SIG-M5 (cell line): Measurements from ENCODE around the gene EHBP1L1.

Experiments
- DNase-seq: peaks from one replicate; lab custom pipeline; 2025; lab: John Stamatoyannopoulos, UW

Gene EHBP1L1

DNA sequence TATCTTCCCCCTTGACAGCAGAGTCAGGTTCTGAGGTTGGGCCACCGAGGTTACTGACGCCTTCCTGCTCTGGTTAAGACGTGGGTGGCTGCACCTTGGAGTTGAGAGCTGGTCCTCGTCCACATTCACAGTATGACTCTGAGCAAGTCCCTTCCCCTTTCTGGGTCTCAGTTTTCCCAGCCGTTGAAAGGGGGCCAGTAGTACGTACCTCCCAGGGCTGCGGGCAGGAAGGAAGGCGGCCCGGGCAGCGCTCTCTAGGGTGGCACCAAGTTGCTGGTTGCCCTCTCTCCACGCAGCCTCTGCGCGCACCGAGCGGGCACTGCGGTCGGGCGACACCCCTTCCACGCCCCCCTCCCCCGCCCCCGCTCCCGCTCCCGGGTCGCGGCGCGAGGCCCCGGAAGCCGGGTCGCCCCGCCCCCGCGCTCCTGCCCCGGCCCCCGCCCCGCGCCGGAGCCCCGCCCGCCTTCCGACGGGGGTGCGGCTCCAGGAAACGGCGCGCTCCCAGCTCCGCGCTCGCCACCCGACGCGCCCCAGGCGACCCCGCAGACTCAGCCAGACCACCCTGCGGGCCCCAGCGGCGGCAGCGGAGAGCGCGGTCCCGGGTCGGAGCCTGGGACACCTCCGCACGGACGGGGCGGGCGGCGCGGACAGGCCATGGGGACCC lies at the start of gene EHBP1L1:
Gene EHBP1L1 (plus strand): TSS at position 486 of the 664 bp plus-strand sequence. CDS start 250 bp downstream, outside the sequence.
- DNase-seq: peak; percentile 22

DNA sequence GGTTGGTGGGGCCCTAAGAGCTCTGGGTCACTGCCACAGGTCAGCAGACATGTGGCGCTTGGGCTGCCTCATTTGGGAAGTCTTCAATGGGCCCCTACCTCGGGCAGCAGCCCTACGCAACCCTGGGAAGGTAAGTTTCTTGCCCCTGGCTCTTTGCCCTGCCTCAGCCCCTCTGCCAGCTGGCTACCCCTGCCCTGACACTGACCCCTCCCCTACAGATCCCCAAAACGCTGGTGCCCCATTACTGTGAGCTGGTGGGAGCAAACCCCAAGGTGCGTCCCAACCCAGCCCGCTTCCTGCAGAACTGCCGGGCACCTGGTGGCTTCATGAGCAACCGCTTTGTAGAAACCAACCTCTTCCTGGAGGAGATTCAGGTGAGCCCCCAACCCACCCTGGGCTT lies 49.1 kb upstream of the EHBP1L1 start:
- no peak for DNase-seq

DNA sequence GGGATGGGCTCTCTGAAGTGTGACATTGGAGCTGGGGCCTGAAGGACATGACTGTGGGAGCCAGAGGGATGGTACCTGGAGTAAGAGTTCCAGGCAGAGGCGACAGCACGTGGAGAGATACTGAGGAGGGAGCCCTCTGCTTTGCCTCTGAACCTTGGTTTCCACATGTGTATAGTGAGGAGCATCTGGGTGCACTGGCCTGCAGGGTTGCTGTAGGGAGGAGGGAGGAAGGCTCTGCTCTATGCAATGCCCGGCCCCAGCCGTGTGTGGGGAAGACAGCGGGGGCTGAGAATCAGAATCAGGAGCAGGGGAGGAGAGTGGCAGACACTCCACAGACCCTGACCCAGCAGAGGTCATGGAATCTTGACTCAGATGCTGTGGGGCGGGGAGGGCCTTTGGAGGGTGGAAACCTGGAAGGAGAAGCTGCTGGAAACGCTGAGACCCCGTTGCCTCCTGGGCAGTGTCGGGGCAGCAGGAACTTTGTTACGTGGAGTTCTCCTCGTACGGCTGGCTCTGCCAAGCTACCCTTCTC lies 47.0 kb upstream of the EHBP1L1 start:
- no peak for DNase-seq

DNA sequence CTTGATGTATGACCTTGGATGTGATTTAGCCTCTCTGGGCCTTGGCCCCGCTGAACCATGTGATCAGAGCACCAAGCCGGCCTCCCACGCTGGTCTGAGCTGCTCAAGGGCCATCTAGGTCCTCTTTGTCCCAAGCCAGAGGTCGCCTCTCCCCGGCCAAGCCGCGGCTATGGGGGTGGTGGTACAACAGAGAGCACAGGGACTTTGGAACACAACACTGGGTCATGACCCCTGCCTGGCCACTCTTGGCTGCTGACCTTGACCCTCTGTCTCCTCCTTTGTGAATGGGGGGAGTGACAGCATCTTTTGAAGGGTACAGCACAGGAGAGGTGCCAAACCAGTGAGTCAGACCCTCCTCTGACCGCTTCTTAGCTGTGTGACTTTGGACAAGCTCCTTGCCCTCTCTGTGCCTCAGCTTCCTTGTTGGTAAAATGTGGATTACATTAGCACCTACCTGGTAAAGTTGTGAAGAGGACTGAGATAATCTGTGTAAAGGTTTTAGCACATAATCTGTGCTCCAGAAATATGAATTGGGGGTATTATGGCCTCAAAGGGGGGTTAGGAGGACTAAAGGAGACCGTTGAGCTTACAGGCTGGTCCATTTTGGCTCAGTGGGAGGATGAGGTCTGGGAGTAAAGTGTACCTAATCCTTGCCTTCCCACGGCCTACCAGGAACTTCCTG lies 46.2 kb upstream of the EHBP1L1 start:
- no peak for DNase-seq

DNA sequence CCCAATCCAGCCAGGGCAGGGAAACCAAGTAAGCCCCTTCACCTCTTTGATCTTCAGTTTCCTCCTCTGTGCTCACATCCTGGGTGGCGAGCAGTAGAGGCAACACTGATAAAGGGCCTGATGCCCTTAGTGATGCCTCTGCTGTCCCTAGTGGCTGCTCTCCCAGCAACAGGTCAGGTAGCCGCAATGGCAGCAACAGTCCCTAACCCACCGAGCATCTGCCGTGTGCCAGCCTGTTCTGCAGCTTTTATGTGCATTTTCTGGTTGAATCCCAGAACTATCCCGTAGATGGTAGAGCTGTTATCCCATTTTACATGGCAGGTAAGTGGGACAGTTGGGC lies 45.7 kb upstream of the EHBP1L1 start:
- DNase-seq: no peak

DNA sequence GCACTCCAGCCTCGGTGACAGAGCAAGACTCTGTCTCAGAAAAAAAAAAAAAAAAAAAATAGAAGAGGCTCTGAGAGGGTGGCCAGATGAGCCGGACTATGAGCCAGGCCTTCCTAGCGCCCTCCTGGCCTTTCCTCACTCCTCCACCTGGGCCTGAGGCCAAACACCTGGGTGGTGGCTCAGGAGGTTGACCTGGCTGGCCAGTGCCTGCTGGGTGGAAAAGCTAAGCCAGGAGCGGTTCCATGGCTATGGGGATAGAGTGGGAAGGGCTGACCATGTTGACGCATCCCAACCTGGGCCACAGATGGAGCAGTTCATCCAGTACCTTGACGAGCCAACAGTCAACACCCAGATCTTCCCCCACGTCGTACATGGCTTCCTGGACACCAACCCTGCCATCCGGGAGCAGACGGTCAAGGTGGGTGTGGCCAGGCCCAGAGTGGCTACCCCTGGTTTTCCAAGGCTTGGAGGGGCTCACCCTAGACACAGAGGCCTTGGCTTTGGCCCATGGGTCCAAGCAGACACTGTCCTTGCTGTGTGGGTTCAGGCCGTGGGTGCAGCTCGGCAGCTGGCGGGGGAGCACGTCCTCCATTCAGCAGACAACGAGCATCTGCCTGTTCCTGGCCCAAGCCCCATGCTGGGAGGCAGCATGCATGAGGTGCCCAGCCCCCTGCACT lies 43.3 kb upstream of the EHBP1L1 start:
- no peak for DNase-seq

DNA sequence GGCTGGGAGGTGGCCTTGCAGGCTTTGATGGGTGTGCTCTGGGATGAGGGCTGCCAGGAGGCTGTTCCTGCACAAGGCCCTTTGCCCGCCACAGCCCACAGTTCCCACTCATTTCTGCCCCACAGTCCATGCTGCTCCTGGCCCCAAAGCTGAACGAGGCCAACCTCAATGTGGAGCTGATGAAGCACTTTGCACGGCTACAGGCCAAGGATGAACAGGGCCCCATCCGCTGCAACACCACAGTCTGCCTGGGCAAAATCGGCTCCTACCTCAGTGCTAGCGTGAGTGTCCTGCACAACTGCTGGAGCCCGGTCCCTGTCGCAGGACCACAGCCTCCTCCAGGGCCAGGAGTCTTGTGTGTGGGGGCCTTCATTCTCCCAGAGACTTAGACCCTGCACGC lies 40.8 kb upstream of the EHBP1L1 start:
- no peak for DNase-seq

DNA sequence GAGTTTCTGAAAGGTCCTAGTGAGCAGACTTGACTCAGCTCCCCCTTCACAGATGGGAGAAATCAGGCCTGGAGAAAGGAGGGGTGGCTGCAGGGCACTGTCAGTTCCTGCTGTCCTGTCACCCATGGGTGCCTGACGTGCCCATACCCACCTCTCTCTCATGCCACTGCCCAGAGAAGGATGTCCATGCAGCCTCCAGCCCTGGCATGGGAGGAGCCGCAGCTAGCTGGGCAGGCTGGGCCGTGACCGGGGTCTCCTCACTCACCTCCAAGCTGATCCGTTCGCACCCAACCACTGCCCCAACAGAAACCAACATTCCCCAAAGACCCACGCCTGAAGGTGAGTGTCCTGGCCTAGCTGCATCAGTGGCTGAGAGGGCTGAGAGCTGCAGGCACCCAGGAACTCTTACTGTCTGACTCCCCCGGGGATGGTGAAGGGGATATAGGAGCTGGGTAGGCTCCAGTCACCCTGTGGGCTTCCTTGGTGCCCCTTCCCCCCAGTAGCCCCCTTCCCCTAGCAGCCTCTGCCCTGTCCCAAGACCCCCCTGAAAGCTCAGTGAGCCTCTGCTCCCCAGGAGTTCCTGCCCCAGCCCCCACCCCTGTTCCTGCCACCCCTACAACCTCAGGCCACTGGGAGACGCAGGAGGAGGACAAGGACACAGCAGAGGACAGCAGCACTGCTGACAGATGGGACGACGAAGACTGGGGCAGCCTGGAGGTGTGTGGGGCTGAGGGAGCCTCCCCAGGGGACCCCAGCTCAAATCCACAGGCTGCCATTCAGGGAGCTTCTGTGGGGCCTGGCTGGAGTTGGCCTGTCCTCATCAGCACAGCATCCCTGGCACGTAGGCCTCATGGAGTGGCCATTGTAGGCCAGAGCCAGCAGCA lies 39.2 kb upstream of the EHBP1L1 start:
- DNase-seq: no peak

DNA sequence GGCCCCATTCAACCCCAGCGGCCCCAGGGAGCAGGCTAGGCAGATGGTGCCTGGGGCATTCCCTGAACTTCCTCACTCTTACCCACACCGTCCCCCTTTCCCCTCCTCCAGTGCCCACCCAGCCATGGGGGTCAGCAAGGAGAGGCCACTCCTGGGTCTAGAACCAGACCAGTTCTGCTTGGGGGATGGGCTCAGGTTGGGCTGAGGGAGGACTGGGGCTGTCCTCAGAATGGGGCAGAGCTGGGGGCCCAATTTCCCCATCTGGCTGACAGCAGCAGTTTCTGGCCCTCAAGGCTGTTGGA lies 38.6 kb upstream of the EHBP1L1 start:
- DNase-seq: no peak

DNA sequence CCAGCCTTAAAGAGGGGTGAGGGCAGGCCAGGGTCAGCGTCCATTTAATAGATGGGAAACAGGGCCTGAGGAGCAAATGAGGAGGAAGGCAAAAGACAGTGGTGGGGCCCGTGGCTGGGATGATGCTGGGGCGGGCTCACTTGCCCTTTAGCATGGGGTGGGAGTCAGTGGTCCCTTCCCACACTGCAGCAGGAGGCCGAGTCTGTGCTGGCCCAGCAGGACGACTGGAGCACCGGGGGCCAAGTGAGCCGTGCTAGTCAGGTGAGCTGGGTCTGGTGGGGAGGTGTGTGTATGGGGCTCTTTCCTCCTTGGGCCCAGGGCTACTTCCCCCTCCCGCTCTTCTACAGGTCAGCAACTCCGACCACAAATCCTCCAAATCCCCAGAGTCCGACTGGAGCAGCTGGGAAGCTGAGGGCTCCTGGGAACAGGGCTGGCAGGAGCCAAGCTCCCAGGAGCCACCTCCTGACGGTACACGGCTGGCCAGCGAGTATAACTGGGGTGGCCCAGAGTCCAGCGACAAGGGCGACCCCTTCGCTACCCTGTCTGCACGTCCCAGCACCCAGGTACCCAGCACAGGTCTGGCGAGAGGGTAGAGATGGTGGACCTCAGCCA lies 38.1 kb upstream of the EHBP1L1 start:
- no peak for DNase-seq

DNA sequence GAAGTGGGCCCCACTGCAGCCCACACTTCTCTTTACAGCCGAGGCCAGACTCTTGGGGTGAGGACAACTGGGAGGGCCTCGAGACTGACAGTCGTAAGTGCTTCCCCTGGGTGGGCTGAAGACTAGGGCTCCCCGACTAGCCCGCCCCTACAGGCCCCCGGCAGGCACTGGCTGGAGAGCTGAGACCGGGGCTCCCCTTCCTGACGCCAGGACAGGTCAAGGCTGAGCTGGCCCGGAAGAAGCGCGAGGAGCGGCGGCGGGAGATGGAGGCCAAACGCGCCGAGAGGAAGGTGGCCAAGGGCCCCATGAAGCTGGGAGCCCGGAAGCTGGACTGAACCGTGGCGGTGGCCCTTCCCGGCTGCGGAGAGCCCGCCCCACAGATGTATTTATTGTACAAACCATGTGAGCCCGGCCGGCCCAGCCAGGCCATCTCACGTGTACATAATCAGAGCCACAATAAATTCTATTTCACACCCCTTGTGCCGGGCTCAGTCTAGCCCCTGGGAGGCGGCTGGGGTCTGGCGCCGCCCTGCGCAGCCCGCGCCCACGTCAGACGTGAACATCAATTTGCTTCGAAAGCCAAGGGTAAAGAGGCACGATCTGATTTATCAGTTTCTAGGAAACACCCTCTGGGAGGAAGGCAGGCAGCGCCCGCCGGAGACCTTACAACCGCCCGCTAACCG lies 37.5 kb upstream of the EHBP1L1 start:
- DNase-seq: no peak

DNA sequence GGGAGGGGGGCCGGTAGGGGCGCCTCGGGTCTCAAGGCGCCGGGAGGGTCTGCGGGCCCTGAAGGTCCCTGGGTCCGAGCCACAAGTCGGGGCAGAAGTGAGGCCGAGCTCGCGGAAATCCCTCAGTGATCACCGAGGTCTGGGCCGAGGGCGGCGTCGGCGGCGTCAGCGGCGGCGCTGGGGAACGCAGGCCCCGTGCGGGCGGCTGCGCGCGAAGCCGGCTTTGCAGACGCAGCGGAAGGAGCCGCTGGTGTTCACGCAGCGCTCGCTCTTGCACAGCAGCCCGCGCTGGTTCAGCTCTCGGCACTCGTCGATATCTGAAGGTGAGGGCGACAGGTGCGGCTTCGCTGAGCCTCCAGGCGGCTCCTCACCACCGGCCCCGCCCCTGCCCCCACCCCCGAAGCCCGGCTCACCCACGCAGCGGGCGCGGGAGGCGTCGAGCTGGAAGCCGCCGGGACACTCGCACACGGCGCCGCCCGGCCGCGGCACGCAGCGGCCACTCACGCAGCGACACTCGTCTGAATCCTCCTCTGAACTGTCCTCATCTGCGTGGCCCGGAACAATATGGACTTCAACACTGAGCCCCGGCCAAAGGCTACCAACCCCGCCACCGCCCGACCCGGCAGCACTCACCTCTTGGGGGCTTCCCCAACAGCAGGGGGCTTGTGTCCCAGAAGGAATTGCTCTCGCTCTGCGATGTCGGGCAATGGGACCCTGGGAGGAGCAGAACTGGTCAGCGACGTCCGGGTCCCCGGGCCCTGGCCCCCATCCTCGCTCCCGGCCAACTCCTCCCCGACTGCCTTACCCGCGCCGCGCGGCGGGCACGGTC lies 36.7 kb upstream of the EHBP1L1 start:
- DNase-seq: no peak

DNA sequence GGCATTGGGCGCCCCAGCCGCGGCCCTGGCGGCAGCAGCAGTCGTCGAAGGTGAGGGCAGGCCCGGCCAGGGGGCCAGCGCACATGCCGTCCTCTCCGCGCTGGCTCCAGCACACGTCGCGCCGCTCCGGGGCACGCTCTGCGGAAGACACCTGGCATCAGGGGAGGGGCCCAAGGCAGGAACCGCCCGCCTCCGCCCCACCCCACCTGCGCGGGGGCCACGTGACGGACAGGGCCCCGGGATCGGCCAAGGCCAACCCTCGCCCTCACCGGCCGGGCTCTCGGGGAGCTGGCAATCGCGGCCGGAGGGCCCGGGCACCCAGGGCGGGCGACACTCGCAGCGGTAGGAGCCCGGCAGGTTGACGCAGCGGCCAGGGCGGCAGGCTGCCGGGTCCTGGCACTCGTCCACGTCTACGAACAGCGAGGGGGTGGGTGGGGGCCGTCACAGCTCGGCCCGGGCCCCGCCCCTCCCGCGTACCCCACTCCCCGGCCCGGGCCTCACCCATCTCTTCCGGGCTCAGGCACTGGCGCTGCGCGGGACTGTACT lies 36.0 kb upstream of the EHBP1L1 start:
- DNase-seq: no peak

DNA sequence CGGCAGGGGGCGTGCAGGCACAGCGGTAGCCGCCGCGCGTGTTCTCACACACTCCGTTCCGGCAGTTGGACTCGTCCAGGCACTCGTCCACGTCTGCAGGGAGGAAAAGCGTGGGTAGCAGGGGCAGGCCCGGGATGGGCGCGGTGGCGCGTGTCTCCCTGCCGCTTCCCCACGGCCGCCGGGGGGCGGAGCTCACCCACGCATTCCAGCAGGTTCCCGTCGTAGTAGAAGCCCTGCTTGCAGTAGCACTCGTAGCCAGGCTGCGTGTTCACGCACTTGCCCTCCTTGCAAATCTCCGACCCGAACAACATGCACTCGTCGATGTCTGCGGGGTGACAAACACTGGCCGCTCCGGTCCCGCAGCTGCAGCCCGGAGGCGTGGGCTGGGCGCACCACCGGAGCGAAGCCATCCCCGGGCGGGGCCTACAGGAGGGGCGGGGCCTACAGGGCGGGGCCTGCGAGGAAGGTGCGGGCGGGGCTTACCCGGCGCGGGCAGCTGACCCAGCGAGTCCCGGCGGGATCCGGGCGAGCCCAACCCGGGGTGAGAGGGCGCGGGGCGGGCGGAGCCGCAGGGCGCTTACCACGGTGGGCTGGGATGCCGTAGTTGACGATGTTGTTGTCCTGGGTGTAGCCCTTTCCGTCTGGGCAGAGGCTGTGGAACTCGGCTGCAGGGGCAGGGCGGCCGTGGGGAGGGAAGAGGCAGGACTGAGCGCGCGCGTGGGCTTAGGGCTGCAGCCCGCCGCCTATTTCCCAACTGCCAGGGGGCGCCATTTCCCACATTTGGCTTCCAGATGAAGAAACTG lies 35.4 kb upstream of the EHBP1L1 start:
- DNase-seq: no peak

DNA sequence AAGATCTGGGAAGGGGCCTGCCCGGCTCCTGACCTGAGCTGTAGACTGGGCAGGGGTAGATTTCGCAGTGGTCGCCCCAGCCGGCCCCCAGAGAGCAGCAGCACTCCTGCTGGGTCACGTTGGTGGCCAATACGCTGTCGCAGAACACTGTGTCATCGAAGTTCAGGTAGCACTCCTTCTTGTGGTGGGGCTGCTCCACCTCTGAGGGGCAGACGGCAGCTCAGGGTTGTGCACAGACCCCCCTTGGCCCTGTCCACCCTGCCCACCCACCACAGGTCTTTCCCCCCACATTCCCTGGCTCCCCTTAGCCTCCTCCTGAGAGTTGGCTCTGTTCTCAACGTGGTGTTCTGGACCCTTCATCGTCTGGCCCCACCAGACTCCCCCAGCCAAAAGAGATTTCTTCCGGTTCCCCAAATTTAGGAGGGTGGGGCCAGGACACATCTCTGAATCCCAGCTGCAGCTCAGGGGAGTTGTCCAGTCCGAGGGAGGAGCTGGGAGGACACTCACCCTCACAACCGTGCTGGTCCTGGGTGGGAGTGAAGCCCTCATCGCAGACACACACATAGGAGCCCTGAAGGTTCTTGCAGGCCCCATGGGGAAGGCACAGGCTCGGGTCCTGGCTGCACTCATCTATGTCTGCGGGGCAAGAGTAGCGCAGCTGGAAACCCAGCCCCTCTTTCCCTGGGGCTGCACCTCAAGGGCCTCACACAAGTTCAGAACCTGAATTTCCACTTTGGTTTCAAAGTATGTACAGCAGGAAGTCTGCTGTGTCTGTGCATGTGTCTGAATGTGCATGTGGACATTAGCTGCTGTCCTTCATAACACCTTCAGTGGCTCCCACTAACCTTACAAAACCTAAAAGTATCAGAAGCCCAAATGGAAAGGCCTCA lies 34.5 kb upstream of the EHBP1L1 start:
- DNase-seq: no peak

DNA sequence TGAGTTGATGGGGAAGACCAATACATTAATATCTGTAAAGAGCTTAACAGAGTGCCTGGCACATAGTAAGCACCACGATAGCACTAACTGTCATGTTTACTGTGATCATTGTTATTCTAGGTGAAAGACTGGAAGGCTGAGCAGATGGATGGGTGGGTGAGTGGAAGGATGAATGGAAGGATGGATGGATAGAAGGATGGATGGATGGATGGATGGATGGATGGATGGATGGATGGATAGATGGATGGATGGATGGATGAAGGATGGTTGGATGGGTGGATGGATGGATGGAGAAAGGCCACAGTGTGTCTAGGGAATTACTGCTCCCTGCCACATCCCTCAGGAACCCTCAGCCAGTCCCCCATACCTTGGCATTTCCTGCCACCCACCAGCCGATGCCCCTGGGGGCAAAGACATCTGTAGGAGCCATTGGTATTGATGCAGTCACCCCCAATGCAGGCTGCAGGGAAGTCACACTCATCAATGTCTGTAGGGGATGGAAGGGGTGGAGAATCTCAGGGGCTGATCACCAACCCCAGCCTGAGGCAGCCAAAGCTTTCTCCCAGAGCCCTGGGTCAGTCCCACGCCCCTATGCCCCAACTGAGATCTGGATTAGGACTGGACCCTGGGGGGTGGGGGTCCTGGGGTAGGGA lies 33.0 kb upstream of the EHBP1L1 start:
- DNase-seq: no peak

DNA sequence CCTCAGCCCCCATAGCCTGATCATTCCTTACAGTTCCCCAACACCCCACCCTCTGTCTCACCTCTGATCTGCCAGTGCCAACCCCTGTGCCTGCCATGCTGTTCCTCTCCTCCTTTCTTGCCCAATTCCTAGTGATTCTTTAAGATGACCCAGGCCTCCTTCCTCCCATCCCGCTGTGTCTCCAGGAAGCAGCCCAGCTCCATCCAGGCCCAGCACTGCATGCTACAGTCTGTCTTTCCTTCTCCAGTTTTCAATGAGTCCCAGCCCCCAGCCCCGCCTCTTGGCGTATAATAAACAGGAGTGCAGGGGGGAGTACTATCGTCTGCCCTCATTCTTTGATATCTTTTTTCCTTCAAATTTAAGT lies 30.0 kb upstream of the EHBP1L1 start:
- no peak for DNase-seq
